NOMO-1 treated with DMSO at 0.1 percent for 48 hours (cell line): ENCODE data around the gene CYGB.

Experiments used
- DNase-seq: peaks from one replicate; lab custom pipeline; 2025; ENCODE audit not compliant: unreplicated experiment; lab: John Stamatoyannopoulos, UW

The CYGB gene

GRCh38 chr17:76501827-76502307 lies 35.6 kb downstream of the CYGB start:
- DNase-seq: no peak

GRCh38 chr17:76501018-76501826 lies 36.3 kb downstream of the CYGB start, which contains the start of gene RHBDF2:
Gene RHBDF2 (minus strand): TSS chr17:76501423. CDS start chr17:76481524, 19,899 bp downstream.
- DNase-seq: peak; percentile 68

- DNase-seq: no peak
Observed at GRCh38 chr17:76500747-76501017, 36.8 kb downstream of the CYGB start.

- DNase-seq: peak; percentile 41
Observed at GRCh38 chr17:76500074-76500746, 37.3 kb downstream of the CYGB start.

GRCh38 chr17:76499267-76499667 lies 38.2 kb downstream of the CYGB start:
- no peak for DNase-seq

- DNase-seq: no peak
Observed at GRCh38 chr17:76498876-76499251, 38.6 kb downstream of the CYGB start.

- DNase-seq: no peak
Observed at GRCh38 chr17:76497979-76498875, 39.3 kb downstream of the CYGB start.

GRCh38 chr17:76497699-76497978 lies 39.9 kb downstream of the CYGB start:
- DNase-seq: no peak

- DNase-seq: no peak
Observed at GRCh38 chr17:76496464-76496863, 41.0 kb downstream of the CYGB start.

GRCh38 chr17:76495663-76496400 lies 41.7 kb downstream of the CYGB start:
- DNase-seq: no peak

GRCh38 chr17:76493505-76494167 lies 43.9 kb downstream of the CYGB start:
- DNase-seq: no peak

GRCh38 chr17:76492989-76493501 lies 44.5 kb downstream of the CYGB start:
- peak; percentile 95 for DNase-seq

- DNase-seq: no peak
Observed at GRCh38 chr17:76492123-76492988, 45.2 kb downstream of the CYGB start.

GRCh38 chr17:76491271-76492122 lies 46.0 kb downstream of the CYGB start:
- DNase-seq: no peak

- no peak for DNase-seq
Observed at GRCh38 chr17:76490112-76490710, 47.3 kb downstream of the CYGB start.

GRCh38 chr17:76487451-76488192 lies 49.9 kb downstream of the CYGB start:
- DNase-seq: no peak

- DNase-seq: peak; percentile 18
Observed at GRCh38 chr17:76485569-76485968, 51.9 kb downstream of the CYGB start.
